Activated gamma-delta T cell treated with anti-CD3 and anti-CD28 coated beads, Interleukin-2, amount 50 U/mL, for 16 hours (primary cell): ENCODE results near the gene TAX1BP3.

Experiments
- DNase-seq: peaks from one replicate; pipeline ENCODE4 v3.0.0-alpha.2; 2020; ENCODE audit warnings: low read depth

The TAX1BP3 gene

DNA sequence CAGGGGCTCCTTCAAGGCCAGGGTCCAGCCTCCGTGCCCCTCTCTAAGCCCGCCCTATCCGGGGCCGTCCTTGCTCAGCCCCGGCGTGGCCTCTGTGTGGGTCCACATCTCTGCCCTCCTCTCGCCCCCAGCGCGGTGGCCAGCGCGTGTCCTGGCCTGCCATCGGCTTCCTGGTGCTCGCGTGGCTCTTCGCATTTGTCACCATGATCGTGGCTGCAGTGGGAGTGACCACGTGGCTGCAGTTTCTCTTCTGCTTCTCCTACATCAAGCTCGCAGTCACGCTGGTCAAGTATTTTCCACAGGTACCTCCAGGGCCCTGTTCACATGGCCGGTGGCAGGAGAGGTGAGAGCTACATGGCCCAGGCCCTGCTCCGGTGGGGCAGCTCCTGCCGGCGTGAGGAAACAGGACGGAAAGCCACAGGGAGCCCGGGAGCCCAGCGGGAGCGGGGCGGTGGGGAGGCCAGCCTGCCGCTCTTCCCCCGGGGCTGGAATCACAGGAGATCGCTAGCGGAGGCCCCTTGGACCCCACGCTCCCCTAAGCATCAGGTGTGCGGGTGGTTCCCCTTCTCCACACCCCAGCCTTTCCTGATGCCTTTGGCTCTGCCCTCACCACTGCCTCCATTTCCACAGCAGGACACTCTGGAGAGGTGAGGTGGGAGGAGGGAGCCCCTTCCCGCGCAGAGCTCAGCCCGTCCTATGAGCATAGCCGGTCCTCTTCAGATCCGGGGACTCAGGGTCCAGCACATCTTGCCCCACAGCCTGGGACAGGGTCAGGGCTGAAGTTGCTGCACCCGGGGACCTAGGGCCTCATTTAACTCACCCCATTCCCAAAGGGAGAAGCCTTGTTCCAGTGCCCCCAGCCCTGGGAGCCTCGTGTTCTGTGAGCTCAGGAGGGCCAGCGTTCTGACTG, 10.2 kb downstream of the TAX1BP3 start:
- DNase-seq: no peak

- no peak for DNase-seq
Observed at GRCh38 chr17:3657588-3657869, 10.8 kb downstream of the TAX1BP3 start.

DNA sequence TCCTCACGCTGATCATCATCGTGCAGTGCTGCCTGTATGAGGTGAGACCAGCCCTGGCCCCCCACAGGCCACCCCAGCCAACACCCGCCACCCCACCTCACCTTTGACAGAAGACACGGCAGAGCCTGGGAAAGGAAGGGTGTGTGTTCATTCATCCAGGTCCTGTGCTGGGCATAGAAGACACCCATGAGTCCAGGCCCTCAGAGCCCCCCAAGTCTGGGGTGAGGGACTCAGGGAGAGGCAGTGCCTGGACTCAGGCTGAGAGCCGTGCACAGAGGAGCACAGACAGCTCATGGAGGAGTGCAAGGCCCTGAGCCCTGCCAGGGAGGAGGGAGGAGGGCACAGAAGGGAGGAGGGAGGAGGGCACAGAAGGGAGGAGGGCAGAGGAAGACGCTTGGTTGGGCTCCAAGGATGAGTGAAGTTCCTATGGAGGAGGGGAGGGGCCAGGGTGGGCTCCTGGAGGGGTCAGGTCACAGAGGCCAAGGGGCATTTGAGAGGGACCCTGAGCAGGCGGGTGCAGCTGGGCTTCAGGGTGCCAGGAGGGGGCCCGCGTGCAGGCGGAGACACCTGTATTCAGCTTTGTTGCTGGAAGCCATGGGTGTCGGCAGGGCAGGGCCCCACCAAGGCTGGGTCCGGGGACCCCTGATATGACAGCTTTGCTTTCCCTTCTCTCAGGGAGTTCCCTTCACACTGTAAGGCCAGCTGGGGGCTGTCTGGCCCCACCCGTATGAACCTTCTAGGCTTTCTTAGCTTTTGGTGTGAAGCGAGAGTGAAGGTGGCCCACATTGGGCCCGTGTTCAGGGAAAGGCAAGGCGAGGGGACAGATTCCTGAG, 11.4 kb downstream of the TAX1BP3 start:
- DNase-seq: no peak

GRCh38 chr17:3656353-3656752, 12.0 kb downstream of the TAX1BP3 start:
- no peak for DNase-seq

- no peak for DNase-seq
Observed at GRCh38 chr17:3655766-3656165, 12.6 kb downstream of the TAX1BP3 start.

DNA sequence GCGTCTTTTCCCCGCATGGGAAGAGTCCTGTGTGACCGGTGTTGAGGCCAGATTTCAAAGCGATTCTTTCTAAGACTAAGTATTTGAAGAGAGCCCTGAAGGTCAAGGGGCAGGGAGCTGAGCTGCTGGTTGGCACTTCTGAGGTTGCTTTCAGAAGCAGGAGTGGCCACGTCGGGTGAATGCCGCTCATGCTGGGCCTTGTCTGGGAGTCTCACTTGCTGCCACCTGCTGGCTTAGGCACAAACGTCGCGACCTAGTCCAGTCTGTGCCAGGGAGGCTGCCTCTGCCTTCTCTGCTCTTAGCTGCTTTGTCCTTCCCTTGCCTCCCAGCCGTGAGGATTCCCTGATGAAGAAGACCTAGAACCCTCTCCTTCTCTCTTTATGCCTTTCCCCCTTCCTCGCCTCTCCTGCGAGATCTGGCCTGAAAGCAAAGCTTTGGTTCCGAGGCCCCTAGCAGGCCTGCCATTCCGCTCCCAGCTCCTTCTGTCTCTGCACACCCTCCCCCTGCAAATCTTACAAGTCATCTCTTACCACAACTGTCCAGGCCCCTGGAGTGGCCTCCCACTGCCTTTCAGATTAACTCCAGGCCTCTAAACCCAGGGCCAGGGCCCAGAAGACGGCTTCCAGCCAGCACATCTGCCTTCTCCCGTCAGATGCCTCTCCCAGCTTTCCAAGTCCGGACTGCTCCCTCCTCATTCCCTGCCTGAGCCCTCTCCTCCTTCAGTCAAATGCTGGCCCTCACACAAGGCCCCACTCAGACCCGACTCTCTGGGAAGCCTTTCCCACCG, 20.4 kb downstream of the TAX1BP3 start:
- DNase-seq: no peak

- DNase-seq: no peak
Observed at GRCh38 chr17:3647251-3647650, 21.1 kb downstream of the TAX1BP3 start.

DNA sequence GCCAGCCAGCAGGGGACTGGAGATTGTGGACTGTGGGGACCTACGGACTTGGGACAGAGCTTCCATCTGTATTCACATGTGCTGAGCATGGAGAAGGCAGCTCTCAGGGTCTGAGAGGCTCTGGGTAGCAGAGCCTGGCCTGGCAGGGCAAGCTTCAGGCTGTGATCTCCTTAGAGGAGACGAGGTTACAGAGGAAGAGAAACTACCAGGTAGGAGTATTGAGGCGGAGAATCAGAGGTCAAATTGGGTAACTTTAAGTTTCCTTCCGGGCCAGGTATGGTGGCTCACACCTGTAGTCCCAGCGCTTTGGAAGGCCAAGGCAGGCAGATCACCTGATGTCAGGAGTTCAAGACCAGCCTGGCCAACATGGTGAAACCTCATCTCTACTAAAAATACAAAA, 23.1 kb downstream of the TAX1BP3 start:
- DNase-seq: no peak

DNA sequence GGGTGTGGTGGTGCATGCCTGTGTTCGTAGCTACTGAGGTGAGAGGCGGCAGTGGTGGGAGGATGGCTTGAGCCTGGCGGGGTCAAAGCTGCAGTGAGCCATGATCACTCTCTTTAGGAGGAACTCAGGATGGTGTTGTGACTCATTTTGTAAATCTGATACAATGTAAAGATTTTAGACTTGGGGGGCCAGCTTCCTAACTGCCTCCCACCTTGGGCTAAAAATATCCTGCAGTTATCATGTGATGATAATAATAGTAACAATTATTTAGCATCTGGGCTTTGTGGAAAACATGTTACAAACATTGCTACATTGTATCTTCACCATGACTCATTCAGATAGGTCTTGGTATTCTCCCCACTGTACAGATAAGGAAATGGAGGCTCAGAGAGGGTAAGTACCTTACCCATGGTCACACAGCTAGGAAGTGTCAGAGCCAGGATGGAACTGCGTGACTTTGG, 24.5 kb downstream of the TAX1BP3 start:
- DNase-seq: no peak

DNA sequence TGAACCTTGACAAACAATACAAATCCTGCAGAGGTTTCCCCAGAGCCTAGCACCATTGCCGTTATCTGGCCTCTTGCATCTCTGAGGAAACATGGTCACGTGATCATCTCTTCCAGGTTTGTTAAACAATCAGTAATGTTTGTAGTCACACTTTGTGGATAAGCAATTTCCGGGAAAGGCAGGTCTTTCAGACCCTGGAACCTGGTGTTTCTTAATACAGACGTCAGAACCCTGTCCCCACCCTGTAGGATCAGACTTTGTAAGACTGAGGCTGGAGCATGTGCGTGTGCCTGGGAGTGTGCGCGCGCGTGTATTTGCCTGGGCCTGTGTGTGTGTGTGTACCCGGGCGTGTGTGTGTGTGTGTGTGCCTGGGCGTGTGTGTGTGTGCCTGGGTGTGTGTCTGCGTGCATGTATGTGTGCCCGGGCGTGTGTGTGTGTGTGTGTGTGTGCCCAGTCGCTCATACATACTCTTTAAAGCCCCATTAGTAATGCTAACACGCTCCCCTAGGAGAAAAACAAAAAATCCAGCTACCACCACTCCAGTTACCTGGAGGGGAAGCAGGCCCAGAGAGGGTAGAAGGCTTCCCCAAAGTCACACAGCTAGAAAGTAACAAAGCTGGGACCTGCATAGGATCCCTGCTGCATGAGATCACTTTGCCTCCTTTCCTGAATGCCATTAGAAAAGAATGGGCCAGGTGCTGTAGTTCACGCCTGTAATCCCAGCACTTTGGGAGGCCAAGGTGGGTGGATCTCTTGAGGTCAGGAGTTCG, 26.5 kb downstream of the TAX1BP3 start:
- DNase-seq: no peak

- no peak for DNase-seq
Observed at GRCh38 chr17:3641014-3641413, 27.4 kb downstream of the TAX1BP3 start.

- DNase-seq: no peak
Observed at GRCh38 chr17:3639981-3640596, 28.3 kb downstream of the TAX1BP3 start.

- no peak for DNase-seq
Observed at GRCh38 chr17:3636908-3637373, 31.4 kb downstream of the TAX1BP3 start.

DNA sequence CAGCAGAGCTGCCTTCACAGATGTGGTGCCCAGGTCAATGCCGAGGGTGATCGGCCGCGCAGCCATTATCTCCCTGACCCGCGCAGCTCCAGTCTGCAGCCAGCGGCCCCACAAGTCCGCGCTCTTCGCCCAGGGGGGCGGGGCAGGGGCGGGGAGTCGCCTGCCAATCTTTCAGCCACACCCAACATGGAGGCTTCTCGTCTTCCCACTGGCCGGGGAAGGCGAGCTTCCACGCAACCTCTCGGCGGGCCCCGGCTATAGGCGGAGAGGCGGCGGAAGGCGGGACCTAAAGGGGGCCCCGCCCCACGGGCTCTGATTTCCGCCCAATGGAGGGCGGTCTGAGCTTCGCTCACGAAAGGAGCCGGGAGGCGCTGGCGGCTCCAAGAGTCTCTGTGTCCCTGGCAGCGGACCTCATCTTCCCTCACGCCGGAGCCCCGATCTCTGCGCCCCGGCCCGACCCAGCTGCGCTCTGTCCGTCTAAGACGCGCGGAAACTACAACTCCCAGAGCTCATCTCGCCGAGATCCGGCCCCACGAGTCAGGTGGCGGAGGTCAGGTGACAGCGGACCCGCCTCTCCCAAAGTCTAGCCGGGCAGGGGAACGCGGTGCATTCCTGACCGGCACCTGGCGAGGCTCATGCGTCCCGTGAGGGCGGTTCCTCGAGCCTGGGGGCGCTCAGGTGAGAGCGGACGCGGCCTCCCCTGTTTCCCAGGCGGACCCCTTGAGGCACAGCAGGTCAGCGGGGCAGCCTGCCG, 32.0 kb downstream of the TAX1BP3 start, which contains the start of the genes CTNS and SHPK:
Gene CTNS (plus strand): TSS at position 607 of the 754 bp plus-strand sequence. CDS start 3,447 bp downstream, outside the sequence.
Gene SHPK (minus strand): TSS at position 97 of the 754 bp plus-strand sequence. CDS start 31 bp downstream, at position 66.
- peak; percentile 93 for DNase-seq

DNA sequence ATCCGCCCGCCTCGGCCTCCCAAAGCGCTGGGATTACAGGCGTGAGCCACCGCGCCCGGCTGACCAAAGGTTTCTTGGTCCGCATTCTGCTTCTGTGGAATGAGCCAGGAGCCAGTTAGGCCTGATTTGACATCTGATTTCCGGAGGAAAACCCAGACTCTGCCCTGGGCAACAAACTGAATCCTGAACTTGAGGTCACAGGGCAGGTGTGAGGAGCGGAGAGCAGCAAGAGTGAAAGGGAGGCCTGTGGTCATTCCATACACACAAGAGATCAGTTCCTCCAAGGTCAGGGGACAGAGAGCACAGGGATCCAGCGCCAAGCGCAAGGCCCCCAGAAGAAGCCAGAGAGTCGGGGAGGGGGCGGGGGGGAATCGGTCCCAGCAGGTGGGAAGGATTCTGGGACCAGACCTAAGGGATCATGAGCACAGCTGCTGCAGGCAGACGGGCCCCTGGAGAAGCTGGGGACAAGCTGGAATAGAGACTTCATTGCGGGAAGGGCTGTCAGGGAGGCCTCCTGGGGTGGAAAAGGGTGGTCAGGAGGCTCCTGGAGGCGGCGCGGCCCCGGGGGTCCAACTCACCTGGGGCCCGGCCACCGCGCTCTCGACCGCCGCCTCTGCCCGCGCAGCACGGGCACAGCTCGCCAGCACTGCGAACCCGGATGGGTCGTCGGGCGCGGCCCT, 32.8 kb downstream of the TAX1BP3 start:
- no peak for DNase-seq

- no peak for DNase-seq
Observed at GRCh38 chr17:3632287-3632686, 36.1 kb downstream of the TAX1BP3 start.

- DNase-seq: no peak
Observed at GRCh38 chr17:3630781-3631180, 37.6 kb downstream of the TAX1BP3 start.

GRCh38 chr17:3627769-3628167, 40.6 kb downstream of the TAX1BP3 start:
- DNase-seq: no peak
